Right lobe of liver (tissue), 6 donors: ENCODE data around the gene WFDC10B. TPM values are rescaled to one million over a fixed set of nuclear protein-coding genes. Genes with fewer than 3 reads are reported as not detected.

ENCODE experiments used
- ATAC-seq, 4 donors: fragments of 200-7000 bp; cut with Tn5 transposase; one replicate each; pipeline ENCODE4 v1.9.1; 2020; ENCODE audit warnings: mild to moderate bottlenecking in 4 of 4, moderate library complexity in 4 of 4
- DNase-seq, 3 donors: peaks; one replicate each; pipeline ENCODE4 v3.0.0-alpha.2; 2020
- H3K27ac ChIP-seq, 3 donors: fragments of 200-600 bp; one replicate each; pipeline ENCODE4 v1.8.0; 2022
- H3K27me3 ChIP-seq, 2 donors: fragments of 200-600 bp; one replicate each; pipeline ENCODE4 v1.8.0; 2022
- H3K36me3 ChIP-seq, 4 donors: fragments of 200-600 bp; sonication (generic) in 1 of 4; one replicate each; pipeline versions ENCODE4 v1.5.1 to v1.8.0; 2017 to 2022; ENCODE audit warnings: control low read depth in 1 of 4
- H3K4me1 ChIP-seq, 4 donors: fragments of 200-600 bp; sonication (generic) in 1 of 4; one replicate each; pipeline versions ENCODE4 v1.5.1 to v1.8.0; 2017 to 2022; ENCODE audit warnings: control low read depth in 1 of 4
- H3K4me3 ChIP-seq, 3 donors: fragments of 200-600 bp; one replicate each; pipeline ENCODE4 v1.8.0; 2022
- H3K9me3 ChIP-seq, 4 donors: fragments of 200-600 bp; sonication (generic) in 1 of 4; one replicate each; pipeline versions ENCODE4 v1.5.1 to v1.8.0; 2017 to 2022; ENCODE audit warnings: control low read depth in 1 of 4
- CTCF ChIP-seq, 4 donors: fragments of 200-600 bp in 3 of 4; fragments of 450-650 bp in 1 of 4; IDR thresholded peaks; one replicate each; pipeline versions ENCODE4 v1.5.1 to v1.8.0; 2016 to 2022; ENCODE audit warnings: antibody characterized with exemption in 4 of 4, mild to moderate bottlenecking in 2 of 4
- POLR2A ChIP-seq: fragments of 450-650 bp; IDR thresholded peaks from one replicate; pipeline ENCODE4 v1.6.1; 2017; ENCODE audit warnings: antibody characterized with exemption, mild to moderate bottlenecking
- WGBS: methylation state at CpG from one replicate; pipeline ENCODE4 v1.1.6; 2018; ENCODE audit warnings: low coverage, low lambda C conversion rate; ENCODE audit not compliant: insufficient coverage; ENCODE audit errors: missing lambda C conversion rate; 5-methylcytosine and 5-hydroxymethylcytosine counted together
- intact Hi-C, 2 donors: fragments of 100-400 bp; cut with DNase I; formaldehyde crosslinking; loops; one replicate each; pipeline versions ENCODE4 v1.11.2 to v1.14.1; 2022
- microRNA-seq, 2 donors: library from miRNA; unstranded; fragments of <30 nt; microRNA quantifications; one replicate each; pipeline ENCODE4, GENCODE V29; 2019 to 2020
- small RNA-seq, 2 experiments: library from RNA; depleted of rRNA; stranded (forward); fragments of <200 nt; gene quantifications; one replicate each; pipeline ENCODE3, GENCODE V24; 2016
- total RNA-seq, 6 experiments: library from RNA; depleted of rRNA in 2 of 6; stranded (reverse); fragments of >200 nt in 2 of 6; fragmentation: NEBNext Ultra II Directional in 3 of 6; extraction: Animal tissue kit (Norgen Biotek cat#: 25700) in 3 of 6; gene quantifications; one replicate each; pipeline versions ENCODE4 v1.1.0 to v1.2.4, GENCODE V29; 2016 to 2023
- donor health status: DM: no; HTN: yes; CAD: no.
- donor health status: DM: no; HTN: no; CAD: no.
- donor health status: DM: no; HTN: no; CAD: no.
- donor health status: DM: no; HTN: yes; CAD: no.
- donor health status: DM: no; HTN: yes; CAD: no.

WFDC10B gene
- total RNA-seq, 6 experiments from 2014 or later, result not detected

- TF ChIP-seq CTCF (IDR thresholded peaks at IDR 0.05) (no peak), POLR2A (no peak)
- Histone ChIP-seq H3K27ac (no peak overlapping the region), H3K27me3 (no peaks in the 10 kb centered on the region), H3K9me3 (no peaks in the 10 kb centered on the region), H3K4me1 (no peaks in the 10 kb centered on the region), H3K36me3 (no peaks in the 10 kb centered on the region), H3K4me3 (no peak overlapping the region)
- 68% methylated on average over 5 of the region's 5 CpGs for WGBS
- DNase-seq (no peak), ATAC-seq (no peak)
- intact Hi-C loops, result no loop called here
These were observed 65.1 kb downstream of the WFDC10B start for GRCh38 chr20:45639687-45640086.

GRCh38 chr20:45636513-45636912 lies 68.3 kb downstream of the WFDC10B start:
- no peaks in the 10 kb centered on the region for H3K9me3 ChIP-seq
- no peak for DNase-seq
- no peaks in the 10 kb centered on the region for H3K36me3 ChIP-seq
- no CpG with 5 or more reads among the region's 1 CpG for WGBS
- TF ChIP-seq POLR2A (no peak), CTCF (IDR thresholded peaks at IDR 0.05) (no peak)
- no peak overlapping the region for H3K27ac ChIP-seq
- no peaks in the 10 kb centered on the region for H3K27me3 ChIP-seq
- intact Hi-C loops, result no loop called here
- ATAC-seq, result no peak
- no peak overlapping the region for H3K4me3 ChIP-seq
- H3K4me1 ChIP-seq, result no peaks in the 10 kb centered on the region

Small RNAs within 50 kb of the gene (microRNA-seq; reads per million reads assigned to microRNA genes)
- gene MIR3617, result 0 to 1.3 reads per million in 2 donors

Small RNAs within 50 kb of the gene (small RNA-seq; reads per million reads assigned to genes)
- gene MIR3617 (0 reads per million in 2 experiments), gene SPINT5P (0 reads per million in 2 experiments)

Other genes with a start within 250 kb of the WFDC10B start
- gene WFDC2, start 235.3 kb downstream of the WFDC10B start, total RNA-seq, result 1 to 10 TPM in 4 of 6 experiments, under 1 TPM in 1, not detected in 1; 0.77 to 2.8 (median 1.8) TPM
- gene SPINT3, start 189.4 kb downstream of the WFDC10B start, total RNA-seq, result not detected
- gene WFDC6, start 165.5 kb downstream of the WFDC10B start, total RNA-seq, result not detected
- not detected for gene EPPIN, start 157.6 kb downstream of the WFDC10B start, total RNA-seq
- gene WFDC8, start 125.7 kb downstream of the WFDC10B start, total RNA-seq, result not detected
- gene WFDC10A, start 75.3 kb downstream of the WFDC10B start, total RNA-seq, result not detected
- gene WFDC9, start 73.7 kb downstream of the WFDC10B start, total RNA-seq, result not detected
- gene WFDC11, start 34.8 kb downstream of the WFDC10B start, total RNA-seq, result not detected
- gene WFDC13, start 3.0 kb downstream of the WFDC10B start, total RNA-seq, result not detected
- gene SPINT4, start 17.3 kb upstream of the WFDC10B start, total RNA-seq, result not detected
- under 1 TPM in 2 of 6 experiments, not detected in 4; 0.49 to 0.73 TPM for gene WFDC3, start 86.9 kb upstream of the WFDC10B start, total RNA-seq
- gene DNTTIP1, start 86.9 kb upstream of the WFDC10B start, total RNA-seq, result 10 to 100 TPM in 3 of 6 experiments, 1 to 10 TPM in 3; 7.5 to 15.7 (median 11.3) TPM
- 1 to 10 TPM in 4 of 6 experiments, under 1 TPM in 1, not detected in 1; 0.66 to 5.8 (median 3.7) TPM for gene UBE2C, start 107.6 kb upstream of the WFDC10B start, total RNA-seq
- 1 to 10 TPM in 1 of 6 experiments, under 1 TPM in 2, not detected in 3; 0.37 to 3.5 (median 0.86) TPM for gene TNNC2, start 122.3 kb upstream of the WFDC10B start, total RNA-seq
- gene SNX21, start 128.8 kb upstream of the WFDC10B start, total RNA-seq, result 10 to 100 TPM in 2 of 6 experiments, 1 to 10 TPM in 4; 3.4 to 21.8 (median 6.8) TPM
- 10 to 100 TPM; 13.9 to 32.1 (median 19.4) TPM for gene ACOT8, start 152.4 kb upstream of the WFDC10B start, total RNA-seq
- gene ZSWIM3, start 152.6 kb upstream of the WFDC10B start, total RNA-seq, result 1 to 10 TPM; 1.7 to 2.7 (median 1.9) TPM
- gene ZSWIM1, start 176.2 kb upstream of the WFDC10B start, total RNA-seq, result 1 to 10 TPM; 2.4 to 3.3 (median 3.1) TPM
- gene SPATA25, start 182.6 kb upstream of the WFDC10B start, total RNA-seq, result 1 to 10 TPM in 5 of 6 experiments, under 1 TPM in 1; 0.50 to 3.2 (median 2.0) TPM
- gene NEURL2, start 186.2 kb upstream of the WFDC10B start, total RNA-seq, result 1 to 10 TPM; 3.6 to 8.8 (median 5.4) TPM
- 100 to 1,000 TPM in 3 of 6 experiments, 10 to 100 TPM in 3; 54.4 to 194 (median 134) TPM for gene CTSA, start 186.3 kb upstream of the WFDC10B start, total RNA-seq
- gene PLTP, start 207.1 kb upstream of the WFDC10B start, total RNA-seq, result 10 to 100 TPM in 5 of 6 experiments, 1 to 10 TPM in 1; 9.6 to 70.2 (median 35.6) TPM
- 10 to 100 TPM in 2 of 6 experiments, 1 to 10 TPM in 4; 7.8 to 12.1 (median 9.5) TPM for gene PCIF1, start 229.7 kb upstream of the WFDC10B start, total RNA-seq